ENCODE results near the gene MUS81. TPM values are rescaled to one million over a fixed set of nuclear protein-coding genes. Genes with fewer than 3 reads are reported as not detected.

Gene MUS81
- total and polyA plus RNA-seq, 9 of the 15 experiments (the other 6 are each of a cell fraction or from before 2014, with no cell fraction given): 13.4 to 118 (median 53.7) TPM

DNA sequence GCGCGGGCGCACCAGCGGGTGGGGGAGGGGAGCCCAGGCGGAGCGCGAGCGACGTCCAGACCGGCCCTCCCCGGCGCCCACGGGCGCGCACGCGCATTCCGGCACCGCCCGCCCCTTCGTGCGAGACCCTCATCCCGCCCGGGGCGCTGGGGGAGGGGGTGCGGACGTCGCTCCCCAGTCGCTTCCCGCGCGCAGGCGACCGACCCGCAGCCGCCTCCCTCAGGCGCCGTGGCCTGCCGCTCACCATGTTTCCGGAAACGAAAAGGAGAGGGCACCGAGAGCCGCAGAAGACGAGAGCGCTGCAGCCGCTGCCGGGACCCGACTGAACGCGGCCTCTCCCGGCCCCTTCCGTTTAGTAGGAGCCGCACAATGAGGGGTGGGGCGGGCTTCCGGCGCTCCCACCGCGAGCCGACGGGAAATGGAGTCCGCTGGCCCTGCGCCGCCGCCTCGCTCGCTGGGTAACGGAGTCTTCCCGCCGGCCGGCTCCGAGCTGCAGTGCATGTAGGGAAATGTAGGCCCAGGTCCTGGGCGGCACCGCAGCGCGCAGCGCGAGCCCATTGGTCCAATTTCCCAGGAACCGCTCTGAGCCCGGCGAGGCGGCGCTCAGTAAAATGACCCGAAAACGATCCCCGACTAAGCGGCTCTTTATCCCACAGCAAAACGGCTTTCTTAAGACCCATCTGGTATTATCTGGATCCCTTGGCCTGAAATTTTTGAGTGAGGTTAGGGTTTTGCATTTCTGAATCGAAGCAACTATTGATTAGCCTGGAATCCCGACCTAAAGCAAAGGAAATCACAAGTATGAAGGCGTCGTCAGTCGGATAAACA lies 2.2 kb upstream of the MUS81 start, which contains the start of gene CFL1 (continued):
- TF ChIP-seq, protein P1, sequence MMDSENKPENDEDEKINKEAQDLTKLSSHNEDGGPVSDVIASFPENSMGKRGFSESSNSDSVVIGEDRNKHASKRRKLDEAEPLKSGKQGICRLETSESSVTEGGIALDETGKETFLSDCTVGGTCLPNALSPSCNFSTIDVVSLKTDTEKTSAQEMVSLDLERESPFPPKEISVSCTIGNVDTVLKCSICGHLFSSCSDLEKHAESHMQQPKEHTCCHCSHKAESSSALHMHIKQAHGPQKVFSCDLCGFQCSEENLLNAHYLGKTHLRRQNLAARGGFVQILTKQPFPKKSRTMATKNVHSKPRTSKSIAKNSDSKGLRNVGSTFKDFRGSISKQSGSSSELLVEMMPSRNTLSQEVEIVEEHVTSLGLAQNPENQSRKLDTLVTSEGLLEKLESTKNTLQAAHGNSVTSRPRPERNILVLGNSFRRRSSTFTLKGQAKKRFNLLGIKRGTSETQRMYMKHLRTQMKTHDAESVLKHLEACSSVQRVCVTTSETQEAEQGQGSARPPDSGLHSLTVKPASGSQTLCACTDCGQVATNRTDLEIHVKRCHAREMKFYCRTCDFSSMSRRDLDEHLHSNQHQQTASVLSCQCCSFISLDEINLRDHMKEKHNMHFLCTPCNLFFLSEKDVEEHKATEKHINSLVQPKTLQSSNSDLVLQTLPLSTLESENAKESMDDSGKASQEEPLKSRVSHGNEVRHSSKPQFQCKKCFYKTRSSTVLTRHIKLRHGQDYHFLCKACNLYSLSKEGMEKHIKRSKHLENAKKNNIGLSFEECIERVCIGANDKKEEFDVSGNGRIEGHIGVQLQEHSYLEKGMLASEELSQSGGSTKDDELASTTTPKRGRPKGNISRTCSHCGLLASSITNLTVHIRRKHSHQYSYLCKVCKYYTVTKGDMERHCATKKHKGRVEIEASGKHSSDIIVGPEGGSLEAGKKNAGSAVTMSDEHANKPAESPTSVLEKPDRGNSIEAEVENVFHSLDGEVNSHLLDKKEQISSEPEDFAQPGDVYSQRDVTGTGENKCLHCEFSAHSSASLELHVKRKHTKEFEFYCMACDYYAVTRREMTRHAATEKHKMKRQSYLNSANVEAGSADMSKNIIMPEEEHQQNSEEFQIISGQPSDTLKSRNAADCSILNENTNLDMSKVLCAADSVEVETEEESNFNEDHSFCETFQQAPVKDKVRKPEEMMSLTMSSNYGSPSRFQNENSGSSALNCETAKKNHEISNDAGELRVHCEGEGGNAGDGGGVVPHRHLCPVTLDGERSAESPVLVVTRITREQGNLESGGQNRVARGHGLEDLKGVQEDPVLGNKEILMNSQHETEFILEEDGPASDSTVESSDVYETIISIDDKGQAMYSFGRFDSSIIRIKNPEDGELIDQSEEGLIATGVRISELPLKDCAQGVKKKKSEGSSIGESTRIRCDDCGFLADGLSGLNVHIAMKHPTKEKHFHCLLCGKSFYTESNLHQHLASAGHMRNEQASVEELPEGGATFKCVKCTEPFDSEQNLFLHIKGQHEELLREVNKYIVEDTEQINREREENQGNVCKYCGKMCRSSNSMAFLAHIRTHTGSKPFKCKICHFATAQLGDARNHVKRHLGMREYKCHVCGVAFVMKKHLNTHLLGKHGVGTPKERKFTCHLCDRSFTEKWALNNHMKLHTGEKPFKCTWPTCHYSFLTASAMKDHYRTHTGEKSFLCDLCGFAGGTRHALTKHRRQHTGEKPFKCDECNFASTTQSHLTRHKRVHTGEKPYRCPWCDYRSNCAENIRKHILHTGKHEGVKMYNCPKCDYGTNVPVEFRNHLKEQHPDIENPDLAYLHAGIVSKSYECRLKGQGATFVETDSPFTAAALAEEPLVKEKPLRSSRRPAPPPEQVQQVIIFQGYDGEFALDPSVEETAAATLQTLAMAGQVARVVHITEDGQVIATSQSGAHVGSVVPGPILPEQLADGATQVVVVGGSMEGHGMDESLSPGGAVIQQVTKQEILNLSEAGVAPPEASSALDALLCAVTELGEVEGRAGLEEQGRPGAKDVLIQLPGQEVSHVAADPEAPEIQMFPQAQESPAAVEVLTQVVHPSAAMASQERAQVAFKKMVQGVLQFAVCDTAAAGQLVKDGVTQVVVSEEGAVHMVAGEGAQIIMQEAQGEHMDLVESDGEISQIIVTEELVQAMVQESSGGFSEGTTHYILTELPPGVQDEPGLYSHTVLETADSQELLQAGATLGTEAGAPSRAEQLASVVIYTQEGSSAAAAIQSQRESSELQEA (IDR thresholded peaks at IDR 0.05; ENCODE audit: low read depth): no peak
- no peak for TF ChIP-seq U2AF2 (optimal IDR thresholded peaks at IDR 0.05; ENCODE audit: low read depth, low read length)
- TF ChIP-seq RFX1 (IDR thresholded peaks at IDR 0.05): no peak
- no peak for TF ChIP-seq ZNF780A (CRISPR knock-in tag; IDR thresholded peaks at IDR 0.05)
- no peak for TF ChIP-seq ZNF75A (CRISPR knock-in tag; IDR thresholded peaks at IDR 0.05)
- TF ChIP-seq, protein P2, sequence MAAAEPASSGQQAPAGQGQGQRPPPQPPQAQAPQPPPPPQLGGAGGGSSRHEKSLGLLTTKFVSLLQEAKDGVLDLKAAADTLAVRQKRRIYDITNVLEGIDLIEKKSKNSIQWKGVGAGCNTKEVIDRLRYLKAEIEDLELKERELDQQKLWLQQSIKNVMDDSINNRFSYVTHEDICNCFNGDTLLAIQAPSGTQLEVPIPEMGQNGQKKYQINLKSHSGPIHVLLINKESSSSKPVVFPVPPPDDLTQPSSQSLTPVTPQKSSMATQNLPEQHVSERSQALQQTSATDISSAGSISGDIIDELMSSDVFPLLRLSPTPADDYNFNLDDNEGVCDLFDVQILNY (CRISPR knock-in tag; IDR thresholded peaks at IDR 0.05): peak; percentile 42; the same call in 1 of the 2 replicates
- 0 out of 2 replicates have a peak, but pooled peaks have one; percentile 15 for TF ChIP-seq KDM2B (CRISPR knock-in tag; IDR thresholded peaks at IDR 0.05)
- TF ChIP-seq NELFE (IDR thresholded peaks at IDR 0.05; ENCODE audit: insufficient read depth, insufficient read length): peak; percentile 43
- TF ChIP-seq ZNF253 (CRISPR knock-in tag; conservative IDR thresholded peaks at IDR 0.05): no peak
- TF ChIP-seq, protein P3, sequence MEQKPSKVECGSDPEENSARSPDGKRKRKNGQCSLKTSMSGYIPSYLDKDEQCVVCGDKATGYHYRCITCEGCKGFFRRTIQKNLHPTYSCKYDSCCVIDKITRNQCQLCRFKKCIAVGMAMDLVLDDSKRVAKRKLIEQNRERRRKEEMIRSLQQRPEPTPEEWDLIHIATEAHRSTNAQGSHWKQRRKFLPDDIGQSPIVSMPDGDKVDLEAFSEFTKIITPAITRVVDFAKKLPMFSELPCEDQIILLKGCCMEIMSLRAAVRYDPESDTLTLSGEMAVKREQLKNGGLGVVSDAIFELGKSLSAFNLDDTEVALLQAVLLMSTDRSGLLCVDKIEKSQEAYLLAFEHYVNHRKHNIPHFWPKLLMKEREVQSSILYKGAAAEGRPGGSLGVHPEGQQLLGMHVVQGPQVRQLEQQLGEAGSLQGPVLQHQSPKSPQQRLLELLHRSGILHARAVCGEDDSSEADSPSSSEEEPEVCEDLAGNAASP (IDR thresholded peaks at IDR 0.05): no peak
- TF ChIP-seq, protein P4, sequence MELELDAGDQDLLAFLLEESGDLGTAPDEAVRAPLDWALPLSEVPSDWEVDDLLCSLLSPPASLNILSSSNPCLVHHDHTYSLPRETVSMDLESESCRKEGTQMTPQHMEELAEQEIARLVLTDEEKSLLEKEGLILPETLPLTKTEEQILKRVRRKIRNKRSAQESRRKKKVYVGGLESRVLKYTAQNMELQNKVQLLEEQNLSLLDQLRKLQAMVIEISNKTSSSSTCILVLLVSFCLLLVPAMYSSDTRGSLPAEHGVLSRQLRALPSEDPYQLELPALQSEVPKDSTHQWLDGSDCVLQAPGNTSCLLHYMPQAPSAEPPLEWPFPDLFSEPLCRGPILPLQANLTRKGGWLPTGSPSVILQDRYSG (tag; conservative IDR thresholded peaks at IDR 0.05; ENCODE audit: low read depth): no peak
- peak; percentile 92 for TF ChIP-seq GATAD2B (IDR thresholded peaks at IDR 0.05; ENCODE audit: borderline replicate concordance)
- no peak for TF ChIP-seq SMC3 (conservative IDR thresholded peaks at IDR 0.05; ENCODE audit: insufficient read depth, low read depth, low read length)
- no peak for TF ChIP-seq ZNF354B (CRISPR knock-in tag; IDR thresholded peaks at IDR 0.05)
- TF ChIP-seq, protein P5, sequence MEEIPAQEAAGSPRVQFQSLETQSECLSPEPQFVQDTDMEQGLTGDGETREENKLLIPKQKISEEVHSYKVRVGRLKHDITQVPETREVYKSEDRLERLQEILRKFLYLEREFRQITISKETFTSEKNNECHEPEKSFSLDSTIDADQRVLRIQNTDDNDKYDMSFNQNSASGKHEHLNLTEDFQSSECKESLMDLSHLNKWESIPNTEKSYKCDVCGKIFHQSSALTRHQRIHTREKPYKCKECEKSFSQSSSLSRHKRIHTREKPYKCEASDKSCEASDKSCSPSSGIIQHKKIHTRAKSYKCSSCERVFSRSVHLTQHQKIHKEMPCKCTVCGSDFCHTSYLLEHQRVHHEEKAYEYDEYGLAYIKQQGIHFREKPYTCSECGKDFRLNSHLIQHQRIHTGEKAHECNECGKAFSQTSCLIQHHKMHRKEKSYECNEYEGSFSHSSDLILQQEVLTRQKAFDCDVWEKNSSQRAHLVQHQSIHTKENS (CRISPR knock-in tag; IDR thresholded peaks at IDR 0.05): no peak
